Colonic mucosa (tissue), 4 donors: Measurements from ENCODE around the gene SEC61A1. TPM values are rescaled to one million over a fixed set of nuclear protein-coding genes. Genes with fewer than 3 reads are reported as not detected.

Source experiments
- DNase-seq: peaks from one replicate; pipeline ENCODE4 v3.0.0-alpha.2; 2020
- H3K27ac ChIP-seq: fragments of 200-600 bp; one replicate; pipeline ENCODE4 v1.8.0; 2021
- H3K27me3 ChIP-seq: fragments of 200-600 bp; one replicate; pipeline ENCODE4 v1.8.0; 2021
- H3K36me3 ChIP-seq: fragments of 200-600 bp; one replicate; pipeline ENCODE4 v1.8.0; 2021
- H3K4me1 ChIP-seq: fragments of 200-600 bp; one replicate; pipeline ENCODE4 v1.8.0; 2021; ENCODE audit warnings: mild to moderate bottlenecking
- H3K4me3 ChIP-seq: fragments of 200-600 bp; one replicate; pipeline ENCODE4 v1.8.0; 2021
- H3K9ac ChIP-seq, 2 donors: one replicate each; pipeline ENCODE4 v1.7.0; 2013; ENCODE audit warnings: control low read depth in 2 of 2, low read depth in 2 of 2, low read length in 2 of 2
- H3K9me3 ChIP-seq: fragments of 200-600 bp; one replicate; pipeline ENCODE4 v1.8.0; 2021
- intact Hi-C: fragments of 100-400 bp; cut with DNase I; formaldehyde crosslinking; loops from one replicate; pipeline ENCODE4 v1.14.1; 2022
- total RNA-seq, 2 donors: library from RNA; stranded (reverse); fragmentation: NEBNext Ultra II Directional in 1 of 2; extraction: Animal tissue kit (Norgen Biotek cat#: 25700) in 1 of 2; gene quantifications; one replicate each; pipeline ENCODE4 v1.2.1, GENCODE V29; 2021
- TF ChIP-seq, protein P1 (sequence below): fragments of 200-600 bp; IDR thresholded peaks from one replicate; pipeline ENCODE4 v1.8.0; 2022; ENCODE audit warnings: antibody characterized with exemption, mild to moderate bottlenecking
- donor health status: healthy.
- donor health status: DM: no; HTN: no; CAD: no.
- donor health status: DM: no; HTN: no; CAD: no.

SEC61A1 gene
- total RNA-seq, 2 donors from 2014 or later, result 184 to 250 TPM

DNA sequence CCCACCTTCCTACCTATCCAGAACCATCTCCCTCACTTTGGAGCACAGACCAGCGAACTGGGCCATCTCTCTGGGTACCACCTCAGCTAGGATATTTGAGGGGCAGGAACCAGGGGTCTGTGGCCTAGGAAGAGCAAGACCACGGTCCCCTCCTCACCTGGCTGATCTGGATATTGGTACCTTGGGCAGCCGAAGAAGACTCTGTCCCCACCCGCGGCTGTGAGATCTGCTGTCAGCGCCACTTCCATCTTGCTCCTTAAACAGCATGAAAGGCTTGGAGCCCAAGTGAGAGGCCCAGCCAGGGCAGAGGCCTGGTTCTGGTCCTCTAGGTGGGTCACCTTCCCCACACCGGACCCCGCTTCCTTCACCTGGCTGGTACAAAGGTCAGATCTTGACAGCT, 26.6 kb downstream of the SEC61A1 start:
- Histone ChIP-seq H3K9ac (no peak overlapping the region), H3K4me3 (no peak overlapping the region), H3K4me1 (peaks cover 15% of the 10 kb centered on the region), H3K9me3 (no peaks in the 10 kb centered on the region), H3K27me3 (no peaks in the 10 kb centered on the region), H3K27ac (no peak overlapping the region), H3K36me3 (no peaks in the 10 kb centered on the region)
- TF ChIP-seq, protein P1, sequence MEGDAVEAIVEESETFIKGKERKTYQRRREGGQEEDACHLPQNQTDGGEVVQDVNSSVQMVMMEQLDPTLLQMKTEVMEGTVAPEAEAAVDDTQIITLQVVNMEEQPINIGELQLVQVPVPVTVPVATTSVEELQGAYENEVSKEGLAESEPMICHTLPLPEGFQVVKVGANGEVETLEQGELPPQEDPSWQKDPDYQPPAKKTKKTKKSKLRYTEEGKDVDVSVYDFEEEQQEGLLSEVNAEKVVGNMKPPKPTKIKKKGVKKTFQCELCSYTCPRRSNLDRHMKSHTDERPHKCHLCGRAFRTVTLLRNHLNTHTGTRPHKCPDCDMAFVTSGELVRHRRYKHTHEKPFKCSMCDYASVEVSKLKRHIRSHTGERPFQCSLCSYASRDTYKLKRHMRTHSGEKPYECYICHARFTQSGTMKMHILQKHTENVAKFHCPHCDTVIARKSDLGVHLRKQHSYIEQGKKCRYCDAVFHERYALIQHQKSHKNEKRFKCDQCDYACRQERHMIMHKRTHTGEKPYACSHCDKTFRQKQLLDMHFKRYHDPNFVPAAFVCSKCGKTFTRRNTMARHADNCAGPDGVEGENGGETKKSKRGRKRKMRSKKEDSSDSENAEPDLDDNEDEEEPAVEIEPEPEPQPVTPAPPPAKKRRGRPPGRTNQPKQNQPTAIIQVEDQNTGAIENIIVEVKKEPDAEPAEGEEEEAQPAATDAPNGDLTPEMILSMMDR, result no peak
- DNase-seq, result no peak
- intact Hi-C loops, result loop anchor here (10.0 kb wide), 1 partner anchor 46 kb away; the partner anchor contains the start of gene RUVBL1

- TF ChIP-seq, protein P1, result no peak
- Histone ChIP-seq H3K4me3 (no peak overlapping the region), H3K27me3 (no peaks in the 10 kb centered on the region), H3K9me3 (no peaks in the 10 kb centered on the region), H3K36me3 (no peaks in the 10 kb centered on the region), H3K4me1 (peaks cover 15% of the 10 kb centered on the region), H3K27ac (no peak overlapping the region), H3K9ac (no peak overlapping the region)
- intact Hi-C loops, result loop anchor here (10.0 kb wide), 1 partner anchor 45 kb away; the partner anchor contains the start of gene RUVBL1
- DNase-seq, result no peak
These were observed 27.6 kb downstream of the SEC61A1 start for GRCh38 chr3:128079823-128080222.

GRCh38 chr3:128080323-128081080, 28.3 kb downstream of the SEC61A1 start:
- TF ChIP-seq, protein P1, result no peak
- no peak overlapping the region for H3K4me3 ChIP-seq
- no peaks in the 10 kb centered on the region for H3K36me3 ChIP-seq
- no peak overlapping the region for H3K27ac ChIP-seq
- peaks cover 15% of the 10 kb centered on the region for H3K4me1 ChIP-seq
- no peak overlapping the region for H3K9ac ChIP-seq
- DNase-seq, result no peak
- no peaks in the 10 kb centered on the region for H3K9me3 ChIP-seq
- no peaks in the 10 kb centered on the region for H3K27me3 ChIP-seq
- intact Hi-C loops, result no loop called here

- Histone ChIP-seq H3K9me3 (no peaks in the 10 kb centered on the region), H3K27ac (no peak overlapping the region), H3K27me3 (no peaks in the 10 kb centered on the region), H3K4me3 (no peak overlapping the region), H3K4me1 (peaks cover 10% of the 10 kb centered on the region), H3K9ac (no peak overlapping the region), H3K36me3 (no peaks in the 10 kb centered on the region)
- DNase-seq, result no peak
- intact Hi-C loops, result no loop called here
- TF ChIP-seq, protein P1, result no peak
These were observed 29.0 kb downstream of the SEC61A1 start for GRCh38 chr3:128081226-128081625.

- H3K4me3 ChIP-seq, result no peak overlapping the region
- intact Hi-C loops, result no loop called here
- peaks cover 7% of the 10 kb centered on the region for H3K4me1 ChIP-seq
- no peaks in the 10 kb centered on the region for H3K36me3 ChIP-seq
- H3K9me3 ChIP-seq, result no peaks in the 10 kb centered on the region
- no peaks in the 10 kb centered on the region for H3K27me3 ChIP-seq
- H3K27ac ChIP-seq, result no peak overlapping the region
- no peak overlapping the region for H3K9ac ChIP-seq
- TF ChIP-seq, protein P1, result no peak
- DNase-seq, result peak; percentile 36
These were observed 29.6 kb downstream of the SEC61A1 start for GRCh38 chr3:128081846-128082245.
